Smooth muscle cell of the brain vasculature (primary cell): Measurements from ENCODE around the gene GPR82.
"Not testable (repeated sequence)": the region's sequence is repeated elsewhere in the genome, so short reads cannot be mapped to it uniquely, and the experiment has no call there.

Experiments used
- DNase-seq: peaks from one replicate; pipeline ENCODE4 v3.0.0-alpha.2; 2012; ENCODE audit warnings: low read depth, low spot score

GPR82 gene, protein sequence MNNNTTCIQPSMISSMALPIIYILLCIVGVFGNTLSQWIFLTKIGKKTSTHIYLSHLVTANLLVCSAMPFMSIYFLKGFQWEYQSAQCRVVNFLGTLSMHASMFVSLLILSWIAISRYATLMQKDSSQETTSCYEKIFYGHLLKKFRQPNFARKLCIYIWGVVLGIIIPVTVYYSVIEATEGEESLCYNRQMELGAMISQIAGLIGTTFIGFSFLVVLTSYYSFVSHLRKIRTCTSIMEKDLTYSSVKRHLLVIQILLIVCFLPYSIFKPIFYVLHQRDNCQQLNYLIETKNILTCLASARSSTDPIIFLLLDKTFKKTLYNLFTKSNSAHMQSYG

GRCh38 chrX:41723826-41724225 lies at the start of gene GPR82:
Gene GPR82 (plus strand): TSS chrX:41724181. CDS start chrX:41727027, 2,846 bp downstream.
- no peak for DNase-seq

DNA sequence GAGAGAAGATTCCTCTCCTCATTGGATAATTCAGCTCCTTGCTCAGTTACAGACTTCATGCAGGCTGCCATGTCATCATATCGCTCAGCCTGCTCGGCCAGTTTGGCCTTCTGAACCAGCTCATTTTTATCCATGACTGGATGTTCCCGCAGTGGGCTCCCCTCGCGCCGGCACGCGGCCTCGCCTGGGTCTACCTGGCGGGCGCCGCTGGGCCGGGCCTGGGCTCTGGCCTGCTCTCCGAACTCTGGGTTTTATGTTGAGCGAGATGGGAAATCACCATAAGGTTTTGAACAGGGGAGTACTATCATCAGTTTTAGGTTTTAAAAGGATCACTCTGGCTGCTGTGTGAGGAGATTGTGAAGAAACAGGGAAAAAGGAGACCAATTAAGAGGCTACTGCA lies 47.6 kb upstream of the GPR82 start:
- DNase-seq, result not testable (repeated sequence)

DNA sequence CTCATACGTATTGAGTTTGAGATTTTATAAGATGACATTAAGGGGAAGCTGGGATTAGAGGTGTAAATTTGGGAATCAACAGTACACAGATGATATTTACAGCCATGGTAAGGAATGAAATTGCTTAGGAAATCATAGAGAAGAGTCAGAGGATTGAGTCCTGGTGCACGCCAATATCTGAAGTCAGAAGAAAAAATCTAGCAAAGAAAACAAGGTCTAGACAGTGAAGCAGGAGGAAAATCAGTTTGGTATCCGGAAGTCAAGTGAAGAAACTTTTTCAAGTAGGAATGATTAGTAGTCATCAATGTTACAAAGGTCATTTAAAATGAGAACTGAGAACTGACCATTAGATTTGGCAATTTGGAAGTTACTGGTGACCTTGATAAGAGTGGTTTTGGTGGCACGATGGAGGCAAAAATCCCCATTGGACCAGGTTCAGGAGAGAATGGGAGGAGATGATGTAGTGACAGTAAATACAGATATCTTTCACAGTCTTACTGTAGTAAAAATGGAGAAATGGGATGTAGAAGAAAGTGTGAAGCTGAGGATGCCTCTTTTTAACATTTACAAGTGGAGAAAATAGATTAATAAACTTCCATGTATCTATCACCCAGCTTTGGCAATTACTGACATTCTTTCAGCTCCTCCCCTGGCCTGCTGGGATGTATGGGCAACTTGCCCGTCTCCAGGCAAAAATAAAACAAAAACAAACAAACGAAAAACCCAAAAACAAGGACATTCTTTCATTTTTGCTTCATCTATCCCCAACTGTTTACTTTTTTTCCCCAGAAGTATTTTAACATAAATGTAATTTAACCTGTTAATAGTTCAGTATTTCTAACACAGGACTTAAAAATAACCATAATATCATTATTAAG lies 46.6 kb upstream of the GPR82 start:
- no peak for DNase-seq

DNA sequence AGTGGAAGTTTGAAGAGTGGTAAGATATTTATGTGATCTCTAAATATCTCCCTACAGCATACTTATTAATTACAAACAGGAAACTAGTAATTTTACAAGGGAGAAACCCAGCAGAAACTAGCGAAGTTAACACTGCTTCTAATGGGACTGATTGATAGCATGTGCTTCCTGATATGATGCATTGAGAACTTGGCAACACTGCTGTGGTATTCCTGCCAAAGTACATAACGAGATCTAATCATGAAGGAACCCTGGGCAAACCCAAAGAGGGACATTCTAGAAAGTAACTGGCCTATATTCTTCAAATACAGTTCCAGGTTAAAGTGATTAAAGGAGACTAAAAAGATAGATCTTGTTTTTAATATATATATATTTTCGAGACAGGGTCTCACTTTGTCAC lies 39.8 kb upstream of the GPR82 start:
- DNase-seq, result no peak

- no peak for DNase-seq
Observed at GRCh38 chrX:41684940-41685339, 39.0 kb upstream of the GPR82 start.

DNA sequence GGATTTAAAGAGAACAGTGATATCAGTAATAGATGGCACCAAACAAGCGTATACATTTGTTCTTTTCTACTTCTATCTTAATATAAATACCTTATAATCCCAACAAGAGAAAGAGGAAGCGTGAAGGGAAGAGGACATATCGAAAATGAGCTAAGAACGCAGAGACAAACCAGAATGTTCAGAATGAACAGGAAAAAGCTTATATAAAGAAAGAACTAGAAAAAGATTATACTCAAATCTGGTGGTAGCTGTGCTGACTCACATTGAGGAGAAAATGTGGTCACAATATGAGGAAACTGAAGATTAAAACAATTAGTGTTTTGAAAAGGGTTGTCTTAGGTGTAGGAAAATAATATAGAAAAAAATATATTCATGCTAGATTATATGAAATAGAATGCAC lies 37.2 kb upstream of the GPR82 start:
- DNase-seq, result no peak

DNA sequence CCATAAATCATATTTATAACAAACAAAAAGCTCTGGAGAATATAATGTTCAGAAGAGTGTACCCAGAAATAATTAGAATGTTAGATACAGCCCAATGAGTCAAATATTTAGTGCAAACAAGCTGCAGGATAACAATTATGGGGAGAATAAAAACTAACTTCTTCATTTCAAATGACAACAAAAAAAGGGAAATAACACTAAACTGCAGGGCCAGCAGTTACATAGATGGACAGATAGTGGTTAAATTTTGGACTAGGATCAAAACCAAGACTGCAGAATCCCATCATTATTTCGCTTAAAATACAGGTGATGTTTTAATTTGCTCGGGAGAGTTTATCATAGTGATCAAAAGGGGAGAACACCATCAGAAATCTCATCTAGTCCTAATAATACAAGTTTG lies 35.8 kb upstream of the GPR82 start:
- no peak for DNase-seq

DNA sequence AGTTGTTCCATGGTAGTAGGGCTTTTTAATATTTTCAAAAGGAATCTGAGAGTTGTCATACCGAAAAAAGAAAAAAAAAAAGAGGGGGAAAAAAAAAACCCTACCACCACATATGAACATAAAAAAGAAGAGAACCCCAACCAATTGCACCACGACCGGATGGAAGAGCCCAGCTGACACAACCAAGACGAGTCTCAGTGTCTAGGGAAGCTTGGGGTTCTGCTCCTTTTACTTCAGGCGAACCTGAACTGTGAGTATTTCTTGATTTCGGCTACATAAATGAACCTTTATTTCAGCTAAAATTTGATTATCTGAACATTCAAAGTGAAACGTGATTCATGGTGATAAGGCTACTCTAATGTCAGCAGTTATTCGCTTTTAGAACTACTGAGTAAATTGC lies 35.1 kb upstream of the GPR82 start, which contains the start of gene GPR34:
Gene GPR34, plus strand, starts transcription at position 139 of the 400 bp plus-strand sequence. CDS start 6,661 bp downstream, outside the sequence.
- DNase-seq, result no peak

DNA sequence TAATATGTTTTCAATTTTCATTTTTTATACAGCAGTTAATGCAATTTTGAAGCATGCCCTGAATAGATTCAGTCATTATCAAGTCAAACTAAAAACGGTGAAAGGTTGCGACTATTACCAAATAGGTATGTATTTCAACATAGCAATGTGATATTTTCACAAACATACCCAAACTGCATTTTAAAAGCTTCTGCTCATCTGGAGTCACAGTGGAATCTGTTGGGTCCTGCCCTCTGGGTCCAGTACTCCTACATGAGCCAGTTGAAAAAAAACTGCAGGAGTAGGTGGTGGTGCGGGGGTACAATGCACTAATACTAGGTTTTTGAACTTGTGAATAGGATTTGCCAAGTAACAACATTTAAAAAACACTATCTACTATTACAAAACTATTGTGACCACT lies 34.3 kb upstream of the GPR82 start:
- DNase-seq, result no peak

- DNase-seq, result no peak
Observed at GRCh38 chrX:41692162-41692749, 31.7 kb upstream of the GPR82 start.

- no peak for DNase-seq
Observed at GRCh38 chrX:41693024-41693423, 31.0 kb upstream of the GPR82 start.

DNA sequence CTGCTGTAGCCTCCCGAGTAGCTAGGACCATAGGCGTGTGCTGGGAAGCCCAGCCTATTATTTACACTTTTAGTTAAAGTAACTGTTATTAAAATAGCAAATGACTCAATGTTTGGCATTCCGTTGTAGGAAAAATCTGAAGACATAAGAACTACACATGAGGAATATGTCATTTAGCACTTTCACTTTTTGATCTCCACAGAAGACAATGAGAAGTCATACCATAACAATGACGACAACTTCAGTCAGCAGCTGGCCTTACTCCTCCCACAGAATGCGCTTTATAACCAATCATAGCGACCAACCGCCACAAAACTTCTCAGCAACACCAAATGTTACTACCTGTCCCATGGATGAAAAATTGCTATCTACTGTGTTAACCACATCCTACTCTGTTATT lies 28.6 kb upstream of the GPR82 start:
- DNase-seq, result no peak

- no peak for DNase-seq
Observed at GRCh38 chrX:41703574-41704029, 20.4 kb upstream of the GPR82 start.

DNA sequence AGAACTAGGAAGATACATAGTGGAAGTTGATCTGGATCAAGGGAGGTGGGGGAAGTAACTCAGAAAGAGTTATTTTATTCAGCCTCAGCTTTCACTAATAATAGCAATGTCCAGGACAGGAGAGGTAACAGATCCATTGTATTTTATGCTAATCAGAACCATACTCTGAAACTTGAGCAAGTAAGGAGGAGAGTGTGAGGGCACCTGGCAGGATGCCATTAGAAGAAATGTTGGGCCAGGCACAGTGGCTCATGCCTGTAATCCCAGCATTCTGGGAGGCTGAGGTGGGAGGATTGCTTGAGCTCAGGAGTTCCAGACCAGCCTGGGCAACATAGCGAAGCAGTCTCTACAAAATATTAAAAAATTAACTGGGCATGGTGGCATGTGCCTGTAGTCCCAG lies 18.9 kb upstream of the GPR82 start:
- no peak for DNase-seq

DNA sequence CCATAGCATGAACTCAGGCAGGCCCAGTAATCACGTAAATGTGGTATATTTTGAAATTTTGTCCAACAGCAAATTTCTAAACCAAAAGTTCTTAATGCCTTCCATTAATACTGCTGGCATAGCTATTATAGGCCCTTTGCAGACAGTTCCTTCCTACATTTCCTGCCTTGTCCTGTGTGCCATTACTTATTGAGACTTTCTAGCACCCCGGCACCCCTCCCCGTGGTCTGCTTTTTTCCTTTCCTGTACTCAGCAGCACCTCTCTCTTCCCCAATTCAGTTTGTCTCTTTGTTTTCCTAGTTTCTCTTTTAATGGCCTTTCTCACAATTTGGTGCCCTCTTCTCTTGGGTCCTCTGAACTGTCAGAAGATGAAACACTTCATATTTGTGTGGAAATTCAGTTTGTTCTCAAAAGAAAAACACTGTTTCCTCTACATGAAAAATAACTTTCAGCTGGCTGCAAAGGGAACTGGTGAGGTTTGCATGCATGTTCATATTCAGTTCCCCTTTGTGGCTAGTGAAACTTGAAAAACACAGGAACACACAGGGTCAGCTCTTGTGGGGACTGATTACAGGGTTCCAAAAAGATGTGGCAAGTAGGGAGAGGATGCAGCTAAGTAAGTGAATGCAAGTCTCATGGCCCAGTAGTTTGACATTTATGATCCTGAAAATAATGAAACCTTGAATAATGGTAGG lies 18.2 kb upstream of the GPR82 start:
- no peak for DNase-seq

DNA sequence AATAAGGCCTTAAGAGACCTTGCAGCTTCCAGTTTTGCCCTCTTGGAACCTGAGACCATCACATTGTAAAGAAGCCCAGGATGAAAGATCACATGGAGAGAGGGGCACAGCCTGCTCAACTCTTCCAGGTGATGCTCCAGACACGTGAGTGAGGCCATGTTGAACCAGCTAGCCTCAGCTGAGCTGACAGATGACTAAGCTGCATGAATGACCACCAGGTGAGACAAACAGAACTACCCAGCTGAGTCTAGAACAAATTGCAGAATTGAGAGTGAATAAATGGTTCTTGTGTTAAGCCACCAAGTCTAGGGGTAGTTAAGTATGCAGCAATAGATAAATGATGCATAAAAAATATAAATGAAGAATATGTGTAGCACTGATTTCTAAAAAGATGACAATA lies 16.8 kb upstream of the GPR82 start:
- no peak for DNase-seq

DNA sequence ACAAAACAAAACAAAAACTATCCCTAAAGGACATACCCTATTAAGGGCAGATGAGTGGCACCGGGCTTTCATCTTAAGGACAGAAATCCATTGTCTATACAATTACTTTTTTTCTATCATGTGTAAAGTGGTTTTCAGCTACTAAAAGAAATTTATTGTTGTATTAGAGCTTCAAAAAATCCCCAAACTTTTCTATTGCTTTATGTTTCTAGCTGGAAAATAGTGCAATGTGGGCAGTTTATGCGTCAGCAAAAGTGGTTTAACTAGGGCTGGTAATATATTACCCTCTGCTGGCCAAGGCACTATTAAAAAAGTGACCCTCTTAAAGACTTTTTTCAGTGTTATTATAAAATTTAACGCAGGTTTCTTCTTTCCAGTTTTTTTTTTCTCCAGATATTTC lies 15.5 kb upstream of the GPR82 start:
- no peak for DNase-seq

DNA sequence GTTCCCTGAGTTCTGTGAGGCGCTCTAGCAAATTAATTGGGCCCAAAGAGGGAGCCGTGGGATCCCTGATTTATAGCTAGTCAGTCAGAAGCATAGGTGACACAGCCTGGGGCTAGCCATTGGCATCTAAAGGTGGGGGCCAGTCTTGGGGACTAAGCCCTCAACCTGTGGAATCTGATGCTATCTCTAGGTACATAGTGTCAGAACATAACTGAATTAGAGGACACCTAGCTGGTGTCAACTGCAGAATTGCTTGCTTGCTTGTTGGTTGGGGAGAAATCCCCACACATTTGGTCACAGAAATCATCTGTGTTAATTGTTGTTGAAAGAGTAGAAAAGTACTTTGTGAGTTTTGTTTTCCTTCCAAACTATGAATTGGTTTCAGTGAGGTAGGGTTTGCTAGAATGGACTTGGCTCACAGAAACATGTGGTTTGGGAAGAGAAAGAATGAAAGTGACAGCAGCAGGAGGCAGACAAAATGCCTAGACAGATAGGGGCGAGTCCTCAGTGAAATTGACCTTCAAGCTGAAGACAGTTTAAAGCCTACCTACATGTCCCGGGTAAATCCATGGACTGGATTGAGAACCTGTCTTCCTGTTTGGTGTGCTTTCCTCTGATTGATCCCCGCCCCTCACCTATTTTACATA lies 12.8 kb upstream of the GPR82 start:
- DNase-seq, result no peak

DNA sequence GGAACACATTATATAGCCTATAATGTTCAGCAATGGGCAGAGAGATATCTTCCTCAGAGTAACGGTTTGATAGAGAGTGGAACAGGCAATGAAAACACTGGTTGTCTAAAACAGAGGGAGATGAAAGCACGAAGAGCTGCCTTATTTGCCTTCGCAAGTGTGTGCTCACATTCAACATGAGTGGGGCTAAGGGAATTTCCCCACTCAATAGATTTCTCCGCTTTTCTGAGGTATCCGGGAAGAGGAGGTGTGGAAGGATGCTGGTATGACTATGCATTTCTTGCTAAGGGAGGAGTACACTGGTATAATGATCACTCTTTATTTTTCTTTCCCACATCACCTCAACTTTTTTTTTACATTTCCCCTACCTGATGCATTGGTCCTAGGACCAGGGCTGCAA lies 7.8 kb upstream of the GPR82 start:
- DNase-seq, result no peak

GRCh38 chrX:41716767-41717473 lies 7.1 kb upstream of the GPR82 start:
- DNase-seq, result no peak
